Daoy (cell line): Measurements from ENCODE around the gene DNAJC4. TPM values are rescaled to one million over a fixed set of nuclear protein-coding genes. Genes with fewer than 3 reads are reported as not detected.
"Not testable (repeated sequence)": the region's sequence is repeated elsewhere in the genome, so short reads cannot be mapped to it uniquely, and the experiment has no call there.

ENCODE experiments used
- DNase-seq: peaks from one replicate; pipeline ENCODE4 v3.0.0-alpha.2; 2015; ENCODE audit warnings: low read depth
- total RNA-seq: library from RNA; depleted of rRNA; stranded (reverse); fragments of >200 nt; shearing (Covaris generic); gene quantifications from 2 replicates; pipeline ENCODE4 v1.2.3, GENCODE V29; 2014

The DNAJC4 gene
- total RNA-seq, 1 experiment from 2014 or later = 1.7 TPM

DNA sequence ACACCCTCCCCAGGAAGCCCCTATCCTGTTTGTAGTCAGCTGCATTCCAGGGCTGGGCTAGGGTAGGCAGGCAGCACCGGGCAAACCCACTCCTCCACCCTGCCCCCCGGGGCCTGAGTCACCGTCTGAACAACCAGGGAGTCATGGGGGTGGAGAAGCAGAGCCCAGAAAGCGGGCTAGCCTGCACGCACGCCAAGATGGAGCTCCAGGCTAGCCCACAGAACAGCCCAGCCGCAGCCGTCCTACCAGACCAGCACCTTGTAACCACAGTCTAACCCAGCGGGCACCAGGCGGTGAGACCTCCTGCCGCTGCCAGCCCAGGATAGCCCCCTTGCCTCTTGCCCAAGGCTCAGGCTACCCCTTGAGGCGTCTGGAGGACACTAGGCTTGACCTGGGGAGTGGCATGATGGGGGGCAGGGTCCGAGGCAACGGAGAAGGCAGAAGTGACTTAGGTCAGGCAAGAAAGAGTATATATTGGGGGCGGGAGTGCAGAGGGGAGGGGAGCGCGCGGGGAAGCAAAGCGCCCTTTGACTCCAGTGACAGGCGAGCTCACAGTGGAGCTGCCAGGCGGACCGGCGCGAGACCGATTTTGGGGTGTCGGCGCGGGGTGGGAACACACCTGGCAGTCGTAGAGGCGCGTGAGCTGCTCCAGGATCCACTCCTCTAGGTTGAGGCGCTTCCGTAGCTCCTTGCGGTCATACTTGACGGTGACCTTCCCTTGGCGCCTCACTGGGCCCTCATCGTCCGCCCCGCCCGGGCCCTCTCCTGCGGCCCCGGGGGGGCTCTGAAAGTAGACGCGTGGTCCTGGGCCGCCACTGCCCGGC, 15.7 kb downstream of the DNAJC4 start:
- DNase-seq = peak; percentile 97

DNA sequence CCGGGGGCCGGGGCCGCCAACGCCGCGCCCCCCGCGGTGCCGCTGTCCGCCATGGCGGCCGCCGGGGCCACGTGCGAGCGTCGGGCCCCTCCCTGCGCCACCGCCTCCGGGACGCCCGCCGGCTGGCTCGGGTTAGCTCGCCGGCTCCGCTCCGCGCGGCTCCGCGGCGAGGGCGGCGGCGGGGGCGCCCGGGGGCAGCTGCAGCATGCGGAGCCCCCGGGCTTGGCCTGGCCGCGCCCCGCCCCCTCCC, 16.2 kb downstream of the DNAJC4 start:
- DNase-seq = not testable (repeated sequence)

DNA sequence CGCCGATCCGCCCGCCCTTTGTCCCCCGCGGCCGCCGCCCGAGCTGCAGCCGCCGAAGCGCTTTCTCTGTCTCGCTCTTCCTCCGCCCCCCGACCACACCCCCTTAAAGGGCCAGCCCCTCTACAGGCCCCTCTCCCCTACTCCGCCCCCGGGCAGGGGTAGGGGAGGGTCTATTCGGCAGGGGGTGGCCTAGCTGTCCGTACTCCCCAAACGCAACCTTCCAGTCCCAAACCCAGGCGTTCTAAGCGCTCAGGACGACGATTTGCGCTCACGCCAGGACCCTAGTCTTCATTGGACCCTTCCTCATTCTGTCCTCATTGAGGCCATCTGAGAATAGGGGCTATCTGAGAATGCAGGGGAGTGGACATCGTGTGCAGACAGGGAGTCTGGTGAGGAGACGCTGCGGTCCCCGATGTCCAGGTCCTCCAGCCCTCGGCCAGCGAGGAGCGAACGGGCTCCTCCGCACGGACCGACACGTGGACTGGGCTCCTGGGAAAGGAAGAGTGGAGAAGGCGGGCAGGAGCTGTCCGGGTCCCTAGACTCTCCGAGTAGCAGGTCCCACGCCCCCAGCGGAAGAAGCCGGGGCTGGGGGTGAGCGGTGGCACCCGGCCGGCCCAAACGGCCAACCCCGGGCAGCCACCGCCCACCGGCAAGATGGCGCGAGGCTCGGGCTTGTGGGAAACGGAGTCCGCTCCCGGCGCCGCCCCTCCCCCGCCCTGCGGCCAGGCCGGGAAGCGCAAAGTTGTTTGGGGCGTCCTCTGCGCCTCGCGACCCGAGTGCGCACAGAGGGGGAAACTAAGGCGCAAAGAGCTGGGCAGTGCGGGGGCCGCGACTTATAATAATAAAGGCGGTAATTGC, 16.8 kb downstream of the DNAJC4 start, which contains the start of gene PPP1R14B:
TSS of gene PPP1R14B (minus strand) at position 73 of the 858 bp plus-strand sequence. CDS start 270 bp downstream, outside the sequence.
- peak; percentile 91 for DNase-seq

DNA sequence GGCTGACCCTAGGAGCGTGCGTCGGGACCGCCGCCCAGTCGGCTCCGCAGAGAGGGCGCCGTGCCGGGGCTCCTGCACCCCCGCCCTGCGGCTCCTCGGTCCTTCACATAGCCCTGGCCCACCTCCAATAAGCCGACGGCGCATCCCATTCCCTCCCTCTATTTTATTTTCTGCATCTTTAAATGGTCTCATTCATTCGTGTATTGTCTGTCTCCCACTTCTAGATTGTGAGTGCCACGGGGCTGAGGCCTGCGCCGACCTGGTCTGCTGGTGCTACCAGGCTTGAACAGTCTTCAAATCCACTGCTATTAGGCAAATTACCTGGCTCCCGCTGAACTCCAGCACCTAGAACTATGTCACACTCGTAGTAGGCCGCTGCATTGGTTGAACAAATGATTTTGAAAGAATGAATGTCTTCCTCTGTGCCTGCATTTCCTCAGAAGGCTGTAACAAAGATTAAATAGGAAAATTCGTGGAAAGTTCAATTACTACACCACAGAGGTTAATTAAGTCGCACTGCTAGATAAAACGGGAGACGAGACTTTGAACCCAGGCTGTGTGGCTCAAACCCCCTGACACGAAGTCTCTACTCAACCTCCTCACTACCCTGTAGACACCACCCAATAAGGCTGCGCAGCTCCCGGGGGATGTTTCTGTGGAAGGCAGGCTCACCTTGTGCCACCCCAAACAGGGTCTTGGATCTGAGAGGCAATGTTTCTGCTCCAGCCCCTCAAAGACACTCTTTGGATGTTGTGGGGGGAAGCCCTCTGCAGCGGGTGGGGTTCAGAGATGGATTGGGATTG, 17.6 kb downstream of the DNAJC4 start:
- DNase-seq = no peak

DNA sequence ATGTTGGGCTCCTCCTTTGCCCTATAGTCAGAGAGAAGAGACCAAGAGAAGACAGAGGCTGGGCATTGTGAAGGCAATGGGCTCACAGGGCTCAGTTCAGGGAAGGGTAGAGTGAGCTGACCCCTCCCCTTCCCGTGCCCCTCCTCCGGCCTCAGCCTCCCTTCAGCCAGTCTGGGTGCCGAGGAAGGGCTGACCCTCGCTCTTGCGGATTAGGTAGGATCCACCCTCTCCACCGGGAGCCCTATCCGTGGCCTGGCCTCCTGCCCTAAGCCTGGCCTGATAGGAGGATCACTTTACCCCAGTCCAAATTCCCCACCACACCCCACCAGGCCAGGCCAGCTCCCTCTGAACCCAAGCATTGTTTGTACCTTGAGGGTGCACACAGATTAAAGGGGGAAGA, 18.2 kb downstream of the DNAJC4 start:
- no peak for DNase-seq

DNA sequence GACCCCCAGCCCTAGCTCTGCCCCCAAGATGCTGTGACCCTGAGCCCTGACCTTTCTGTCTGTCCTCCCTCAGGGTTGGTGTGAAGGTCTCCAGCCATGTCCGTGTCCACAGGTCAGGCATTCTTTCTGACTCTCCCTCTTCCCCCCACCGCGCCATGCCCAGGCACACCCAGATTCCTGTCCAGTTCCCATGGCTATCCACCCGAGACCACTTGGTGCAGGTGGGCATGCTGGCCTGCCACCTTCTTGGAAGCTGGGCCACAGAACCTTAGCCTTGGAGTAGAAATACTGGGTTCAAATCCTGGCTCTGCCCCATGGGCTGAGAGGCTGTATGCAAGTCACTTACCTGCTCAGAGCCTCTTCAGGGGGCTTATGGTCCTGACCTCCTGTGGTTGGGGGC, 18.7 kb downstream of the DNAJC4 start:
- no peak for DNase-seq

DNA sequence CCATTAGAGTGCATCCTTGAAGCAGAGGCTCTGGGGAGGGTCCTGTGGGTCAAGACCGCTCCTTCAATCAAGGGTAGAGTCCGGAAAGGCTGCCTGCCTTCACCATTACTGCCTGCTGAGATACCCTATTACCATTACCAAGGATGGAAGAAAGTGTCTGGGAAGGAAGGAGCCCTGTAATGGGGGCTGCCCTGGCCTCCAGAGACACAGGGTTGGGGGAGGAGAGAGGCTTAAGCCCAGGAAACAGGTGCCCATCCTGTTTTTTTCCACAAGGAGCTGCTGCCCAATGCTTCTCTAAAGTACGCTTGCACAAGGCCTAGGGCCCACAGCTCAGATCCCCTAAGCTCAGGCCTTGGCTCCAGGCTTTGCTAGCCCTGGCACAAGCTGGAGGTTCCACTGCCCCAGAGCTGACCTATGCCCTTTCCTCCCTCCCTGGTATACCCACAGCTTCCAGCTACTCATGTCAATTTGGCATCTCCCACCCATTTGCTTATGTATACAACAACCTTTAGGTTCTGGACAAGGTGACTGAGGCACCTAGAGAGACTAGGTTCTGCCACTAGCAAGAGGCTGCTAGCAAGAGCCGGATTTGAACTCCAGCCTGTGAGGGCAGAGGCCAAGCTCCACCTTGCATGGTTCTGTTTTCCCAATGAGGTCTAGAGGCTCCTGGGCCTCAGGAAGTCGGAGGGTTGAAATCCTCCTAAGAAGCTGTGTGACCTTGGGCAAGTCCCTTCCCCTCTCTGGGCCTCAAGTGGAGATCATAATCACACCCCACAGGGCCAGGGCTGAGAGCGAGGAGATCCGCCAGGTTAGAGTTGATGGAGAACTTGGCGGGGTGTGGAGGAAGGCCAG, 19.4 kb downstream of the DNAJC4 start:
- DNase-seq = no peak

DNA sequence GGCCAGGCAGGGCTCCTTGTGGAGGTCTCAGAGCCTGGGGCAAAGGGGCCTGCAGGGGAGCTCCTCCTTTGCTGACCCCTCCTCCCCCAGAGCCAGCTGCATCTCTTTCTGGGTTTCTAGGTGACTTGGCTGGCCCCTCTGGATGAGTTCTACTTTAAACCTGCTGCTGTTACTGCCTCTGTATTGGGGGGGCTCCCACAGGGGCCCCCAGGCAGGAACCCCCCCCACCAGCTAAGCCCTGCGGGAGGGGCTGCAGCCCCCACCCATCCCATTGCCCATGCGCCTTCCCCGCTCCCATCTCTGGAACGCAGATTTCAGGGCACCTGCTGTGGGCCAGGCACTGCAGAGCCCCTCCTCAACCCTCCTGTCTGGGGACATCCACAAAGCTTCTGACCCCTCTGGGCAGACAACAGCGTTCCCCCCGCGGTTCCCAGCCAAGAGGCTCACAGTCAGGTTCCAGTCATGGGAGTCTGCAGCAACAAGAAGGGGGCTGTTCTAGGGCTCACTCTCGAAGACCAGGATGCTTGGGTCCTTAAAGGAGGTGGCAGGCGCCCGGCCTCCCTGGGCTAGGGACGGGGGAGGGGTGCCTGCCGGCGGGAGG, 20.2 kb downstream of the DNAJC4 start:
- DNase-seq = no peak

DNA sequence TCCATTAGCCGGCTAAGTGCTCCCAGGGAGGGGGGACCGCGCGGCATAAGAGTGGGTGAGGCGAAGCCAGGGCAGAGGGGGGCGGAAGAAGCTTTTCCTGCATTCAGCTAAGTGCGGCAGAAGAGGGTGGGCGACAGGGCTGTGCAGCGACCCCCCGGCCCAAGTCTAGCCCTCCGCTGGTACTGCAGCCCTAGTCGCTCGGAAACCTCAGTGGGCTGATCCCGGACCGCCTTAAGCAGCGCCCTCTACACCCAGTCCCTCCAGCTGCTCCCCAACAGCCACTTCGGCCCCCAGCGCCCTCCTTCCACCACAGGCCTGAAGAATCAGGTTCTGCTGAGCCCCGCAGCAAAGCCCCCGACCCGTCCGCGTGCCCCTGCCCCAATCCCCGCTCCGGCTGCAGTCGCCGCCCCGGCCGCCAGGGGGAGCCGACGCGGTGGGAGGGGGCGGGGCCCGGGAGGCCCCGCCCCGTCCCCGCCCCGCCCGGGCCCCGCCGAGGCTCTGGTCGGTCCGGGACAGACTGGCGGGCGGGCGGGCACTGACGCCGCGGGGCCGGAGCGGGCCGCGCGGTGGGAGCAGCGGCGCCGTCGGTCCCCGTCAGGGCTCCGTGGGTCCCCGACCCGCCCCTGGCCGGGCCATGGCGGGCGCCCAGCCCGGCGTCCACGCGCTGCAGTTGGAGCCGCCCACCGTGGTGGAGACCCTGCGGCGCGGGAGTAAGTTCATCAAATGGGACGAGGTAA, 20.8 kb downstream of the DNAJC4 start, which contains the start of gene PLCB3:
TSS of gene PLCB3 (plus strand) at position 515 of the 737 bp plus-strand sequence. CDS start at position 635, 120 bp downstream.
- DNase-seq = peak; percentile 53

DNA sequence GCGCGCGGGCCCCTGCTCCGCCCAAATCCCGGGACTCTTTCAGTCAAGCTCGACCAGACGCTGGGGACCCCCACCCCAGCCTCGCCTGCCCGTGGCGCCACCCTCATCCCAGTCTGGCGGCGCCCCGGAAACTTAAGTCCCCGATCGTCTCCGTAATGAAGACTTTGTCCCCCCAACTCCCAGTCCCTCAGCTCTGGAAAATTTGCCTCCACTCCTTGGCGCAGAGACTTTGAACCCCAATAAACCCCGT, 21.3 kb downstream of the DNAJC4 start:
- DNase-seq = no peak

DNA sequence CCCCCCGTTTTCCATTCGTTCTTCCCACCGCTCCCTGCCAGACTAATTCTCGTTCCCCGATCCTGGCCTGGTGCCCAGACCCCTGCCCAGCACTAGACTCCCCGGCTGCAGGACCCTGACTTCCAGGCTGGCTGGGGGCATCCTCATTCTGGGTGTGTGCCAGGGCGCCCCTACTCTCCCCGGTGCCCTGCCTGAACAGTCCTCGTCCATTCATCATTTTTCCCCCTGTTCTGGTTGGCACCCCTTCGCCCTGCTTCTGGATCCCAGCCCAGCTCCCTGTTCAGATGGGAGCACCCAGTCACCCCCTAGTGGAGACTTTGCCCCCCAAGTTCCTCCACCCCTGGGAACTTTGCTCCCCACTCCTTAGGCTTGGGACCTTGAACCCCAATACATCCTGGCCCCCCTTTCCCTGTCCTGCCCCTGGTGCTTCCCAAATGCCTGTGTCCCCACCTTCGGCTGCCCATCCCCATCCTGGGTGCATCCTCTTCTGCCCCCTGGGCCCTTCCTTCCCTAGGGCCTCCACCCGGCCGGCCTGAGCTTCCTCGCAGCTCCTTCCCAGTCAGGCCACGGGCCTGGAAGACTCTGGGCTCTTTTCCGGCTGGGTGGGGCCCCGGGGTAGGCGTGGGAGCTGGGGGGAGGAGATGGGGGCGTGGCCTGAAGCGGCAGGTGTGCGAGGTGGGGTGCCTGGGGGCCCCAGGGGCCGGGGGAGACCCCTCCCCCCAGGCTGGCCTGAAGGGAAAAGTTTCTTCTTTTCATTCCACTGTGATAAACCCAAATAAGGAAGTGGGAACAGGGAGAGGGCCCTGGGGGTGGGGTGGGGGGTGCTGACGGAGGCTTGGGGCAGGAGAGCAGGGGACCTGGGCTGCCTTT, 21.9 kb downstream of the DNAJC4 start:
- peak; percentile 54 for DNase-seq

DNA sequence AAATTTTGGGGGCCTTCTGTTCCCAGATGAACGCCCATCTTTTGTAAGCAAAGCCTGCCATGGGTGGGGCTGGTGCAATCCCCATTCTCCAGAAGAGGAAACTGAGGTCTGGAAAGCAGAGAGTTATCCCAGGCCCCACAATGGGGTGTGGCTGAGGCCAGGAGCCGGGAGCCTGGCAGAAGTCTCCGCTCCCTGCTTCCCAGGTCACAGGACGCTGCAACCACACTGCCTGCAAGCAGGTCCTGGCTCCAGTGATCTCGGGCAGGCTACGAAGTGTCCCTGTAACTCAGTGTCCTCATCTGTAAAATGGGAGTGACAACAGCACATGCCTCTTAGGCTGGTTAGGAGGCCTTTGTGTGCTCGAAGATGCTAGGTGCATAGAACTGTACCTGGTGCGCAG, 22.7 kb downstream of the DNAJC4 start:
- no peak for DNase-seq

DNA sequence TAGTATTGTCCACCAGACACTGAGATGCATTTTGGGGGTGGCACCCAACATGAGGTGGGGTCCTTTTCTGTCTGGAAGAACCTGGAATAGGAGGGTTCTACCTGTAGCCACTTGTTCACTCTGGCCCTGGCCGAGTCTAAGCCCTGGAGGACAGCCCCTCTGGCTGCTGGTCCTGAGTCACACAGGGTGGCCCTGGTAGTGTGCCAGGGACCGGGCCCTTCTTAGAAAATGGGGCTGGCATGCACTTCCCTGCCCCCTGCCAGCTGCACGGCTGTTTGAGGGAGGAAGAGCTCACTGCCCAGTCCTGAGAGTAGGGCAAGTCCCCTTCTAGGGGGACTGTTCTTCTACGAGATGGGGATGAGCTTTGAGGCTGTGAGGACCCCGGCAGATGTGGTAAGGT, 23.1 kb downstream of the DNAJC4 start:
- no peak for DNase-seq

DNA sequence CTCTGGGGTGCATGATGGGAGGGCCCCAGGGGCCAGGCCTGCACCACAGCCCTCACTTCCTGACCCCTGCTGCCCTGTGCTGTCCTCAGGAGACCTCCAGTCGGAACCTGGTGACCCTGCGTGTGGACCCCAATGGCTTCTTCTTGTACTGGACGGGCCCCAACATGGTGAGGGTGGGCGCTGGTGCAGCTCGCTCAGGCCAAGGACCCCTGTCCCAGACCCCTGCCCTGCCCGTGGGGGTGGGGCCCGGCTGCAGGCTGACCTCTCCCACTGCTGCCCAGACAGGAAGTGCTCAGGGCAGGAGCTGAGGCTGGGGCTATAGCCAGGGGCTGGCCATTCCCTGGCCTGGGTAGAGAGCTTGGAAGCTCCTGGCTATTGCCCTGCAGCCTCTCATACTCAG, 24.0 kb downstream of the DNAJC4 start:
- DNase-seq = no peak

DNA sequence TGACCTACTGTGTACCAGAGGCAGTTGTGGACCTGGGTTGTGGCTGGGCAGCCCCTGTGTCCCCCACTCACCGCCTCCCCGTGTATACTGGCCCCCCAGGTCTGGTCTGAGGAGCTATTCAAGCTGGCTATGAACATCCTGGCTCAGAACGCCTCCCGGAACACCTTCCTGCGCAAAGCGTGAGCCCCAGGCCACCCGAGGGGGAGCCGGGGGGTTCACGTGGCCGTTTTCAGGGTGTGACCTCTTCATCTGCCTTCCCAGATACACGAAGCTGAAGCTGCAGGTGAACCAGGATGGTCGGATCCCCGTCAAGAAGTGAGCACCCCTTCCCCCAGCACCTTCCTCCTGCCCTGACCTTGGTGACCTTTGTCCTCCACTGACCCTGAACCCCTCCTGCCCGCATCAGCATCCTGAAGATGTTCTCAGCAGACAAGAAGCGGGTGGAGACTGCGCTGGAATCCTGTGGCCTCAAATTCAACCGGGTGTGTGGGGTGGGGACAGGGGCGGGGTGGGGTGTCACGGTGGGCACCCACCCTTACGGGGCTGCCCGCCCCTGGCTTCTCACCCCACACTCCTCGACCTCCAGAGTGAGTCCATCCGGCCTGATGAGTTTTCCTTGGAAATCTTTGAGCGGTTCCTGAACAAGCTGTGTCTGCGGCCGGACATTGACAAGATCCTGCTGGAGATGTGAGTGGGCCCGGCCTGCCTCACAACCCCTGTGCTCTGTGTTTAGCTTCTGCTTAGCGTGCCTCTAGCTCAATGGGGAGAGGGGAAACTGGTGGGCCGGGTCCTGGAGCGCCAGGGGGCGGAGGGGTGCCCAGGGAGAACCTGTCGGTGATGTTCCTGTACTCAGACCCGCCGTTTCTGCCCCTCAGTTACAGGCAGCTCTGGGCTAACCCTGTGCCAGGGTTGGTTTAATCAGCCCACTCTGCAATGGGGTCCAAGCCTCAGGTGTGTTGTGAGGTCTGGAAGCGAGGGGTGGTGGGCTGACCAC, 25.1 kb downstream of the DNAJC4 start:
- no peak for DNase-seq

DNA sequence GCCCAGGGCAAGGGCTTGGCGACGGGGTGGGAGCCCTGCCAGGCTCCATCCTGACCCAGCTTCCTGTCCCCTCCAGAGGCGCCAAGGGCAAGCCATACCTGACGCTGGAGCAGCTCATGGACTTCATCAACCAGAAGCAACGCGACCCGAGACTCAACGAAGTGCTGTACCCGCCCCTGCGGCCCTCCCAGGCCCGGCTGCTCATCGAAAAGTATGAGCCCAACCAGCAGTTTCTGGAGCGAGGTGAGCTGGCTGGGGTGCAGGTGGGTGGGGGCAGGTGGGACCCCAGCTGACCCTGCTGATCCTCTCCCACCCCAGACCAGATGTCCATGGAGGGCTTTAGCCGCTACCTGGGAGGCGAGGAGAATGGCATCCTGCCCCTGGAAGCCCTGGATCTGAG, 26.0 kb downstream of the DNAJC4 start:
- no peak for DNase-seq

DNA sequence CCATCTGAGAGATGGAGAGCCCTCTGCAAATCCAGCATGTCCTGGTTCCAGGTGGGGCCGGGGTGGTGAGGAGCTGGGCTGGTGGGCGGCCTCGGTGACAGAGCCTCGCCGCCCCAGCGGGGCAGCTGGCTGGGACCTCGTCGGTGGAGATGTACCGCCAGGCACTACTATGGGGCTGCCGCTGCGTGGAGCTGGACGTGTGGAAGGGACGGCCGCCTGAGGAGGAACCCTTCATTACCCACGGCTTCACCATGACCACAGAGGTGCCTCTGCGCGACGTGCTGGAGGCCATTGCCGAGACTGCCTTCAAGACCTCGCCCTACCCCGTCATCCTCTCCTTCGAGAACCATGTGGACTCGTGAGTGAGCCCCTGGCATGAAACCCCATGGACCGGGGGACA, 28.0 kb downstream of the DNAJC4 start:
- no peak for DNase-seq

DNA sequence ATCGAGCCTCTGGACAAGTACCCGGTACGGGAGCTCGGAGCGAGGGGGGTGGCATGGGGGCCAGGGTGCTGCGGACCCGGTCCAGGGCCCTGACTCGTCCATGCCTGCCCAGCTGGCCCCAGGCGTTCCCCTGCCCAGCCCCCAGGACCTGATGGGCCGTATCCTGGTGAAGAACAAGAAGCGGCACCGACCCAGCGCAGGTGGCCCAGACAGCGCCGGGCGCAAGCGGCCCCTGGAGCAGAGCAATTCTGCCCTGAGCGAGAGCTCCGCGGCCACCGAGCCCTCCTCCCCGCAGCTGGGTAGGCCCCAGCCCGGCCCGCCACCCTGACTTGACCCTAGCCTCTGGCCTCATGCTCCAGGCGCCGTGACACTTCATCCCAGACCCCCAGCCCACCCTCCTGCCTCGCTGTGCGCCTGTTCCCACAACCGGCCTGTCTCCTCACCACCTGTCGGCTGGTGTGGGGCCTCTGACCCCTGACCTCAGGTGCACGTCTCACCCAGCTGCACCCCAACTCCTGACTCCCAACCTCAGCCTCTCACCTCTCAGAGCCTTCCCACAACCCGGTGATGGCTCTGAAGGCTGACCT, 28.7 kb downstream of the DNAJC4 start:
- DNase-seq = no peak
